ENCODE results near the gene MATN4.
A peak's percentile ranks its signal among the peaks of the same experiment; 100 is the strongest.

The MATN4 gene

DNA sequence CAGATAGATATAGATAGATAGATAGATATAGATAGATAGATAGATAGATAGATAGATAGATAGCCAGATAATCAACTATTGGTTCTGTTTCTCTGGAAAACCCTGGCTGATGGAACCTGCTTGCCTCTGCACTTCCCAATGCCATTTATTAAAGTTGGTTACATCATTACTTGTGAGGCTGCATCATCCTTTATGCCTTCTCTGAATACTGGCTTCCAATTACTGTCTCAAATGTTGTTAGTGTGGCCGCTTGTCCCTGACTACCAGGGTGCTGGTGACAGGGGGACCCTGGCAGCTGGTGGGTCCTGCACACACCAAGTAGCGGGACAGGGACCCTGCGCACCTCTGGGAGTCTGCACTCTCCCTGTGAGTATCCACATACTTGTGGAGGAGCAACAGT is 49.8 kb downstream of the MATN4 start:
- TF ChIP-seq EZH2phosphoT487 (IDR thresholded peaks at IDR 0.05; ENCODE audit: low read length): no peak
- Histone ChIP-seq H3K36me3 (replicated peaks; ENCODE audit: insufficient read depth, low read length) (no peaks in the 10 kb centered on the region), H3K9me3 (replicated peaks; ENCODE audit: insufficient read depth, low read length) (no peaks in the 10 kb centered on the region), H3K9me2 (replicated peaks; ENCODE audit: insufficient read depth, low read length) (no peaks in the 10 kb centered on the region), H3F3A (ENCODE audit: insufficient read depth, low read length) (peaks cover 15% of the 10 kb centered on the region), H3K27me3 (replicated peaks; ENCODE audit: insufficient read depth, low read length) (no peaks in the 10 kb centered on the region), H3K9ac (ENCODE audit: low read length) (no peak overlapping the region), H3K4me1 (ENCODE audit: low read length) (peaks cover 15% of the 10 kb centered on the region), H2AFZ (ENCODE audit: low read length) (no peak overlapping the region), H3K27ac (ENCODE audit: low read length) (no peak overlapping the region), H3K4me2 (ENCODE audit: low read depth, low read length) (no peak overlapping the region), H3K4me3 (ENCODE audit: low read length) (no peak overlapping the region), H3K79me2 (ENCODE audit: low read length) (no peaks in the 10 kb centered on the region), H4K20me1 (ENCODE audit: insufficient read depth, low read length) (no peaks in the 10 kb centered on the region)
- no peak for DNase-seq

DNA sequence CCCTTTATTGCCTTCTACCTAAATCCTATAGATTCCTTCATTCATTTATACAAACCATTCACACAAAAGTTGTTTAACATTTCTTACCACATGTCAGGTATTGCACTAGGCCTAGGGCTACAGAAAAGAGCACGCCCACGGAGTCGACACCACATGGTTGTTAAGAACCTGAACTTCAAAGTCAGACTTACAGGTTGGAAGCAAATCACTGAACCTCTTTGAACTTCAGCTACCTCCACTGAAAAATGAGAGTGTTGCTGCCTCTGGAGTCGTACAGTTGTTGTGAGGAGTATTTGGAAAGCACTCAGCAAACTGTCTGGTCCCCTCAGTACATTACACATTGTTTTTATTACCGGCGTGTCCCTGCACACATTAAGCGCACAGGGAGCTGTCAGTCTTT is 50.4 kb downstream of the MATN4 start:
- no peaks in the 10 kb centered on the region for H3K79me2 ChIP-seq (ENCODE audit: low read length)
- peaks cover 15% of the 10 kb centered on the region for H3K4me1 ChIP-seq (ENCODE audit: low read length)
- no peaks in the 10 kb centered on the region for H4K20me1 ChIP-seq (ENCODE audit: insufficient read depth, low read length)
- no peaks in the 10 kb centered on the region for H3K27me3 ChIP-seq (replicated peaks; ENCODE audit: insufficient read depth, low read length)
- peaks cover 15% of the 10 kb centered on the region for H3F3A ChIP-seq (ENCODE audit: insufficient read depth, low read length)
- no peak for DNase-seq
- no peak overlapping the region for H3K27ac ChIP-seq (ENCODE audit: low read length)
- H3K36me3 ChIP-seq (replicated peaks; ENCODE audit: insufficient read depth, low read length): no peaks in the 10 kb centered on the region
- no peaks in the 10 kb centered on the region for H3K9me3 ChIP-seq (replicated peaks; ENCODE audit: insufficient read depth, low read length)
- H2AFZ ChIP-seq (ENCODE audit: low read length): no peak overlapping the region
- no peak overlapping the region for H3K4me3 ChIP-seq (ENCODE audit: low read length)
- H3K9ac ChIP-seq (ENCODE audit: low read length): no peak overlapping the region
- TF ChIP-seq EZH2phosphoT487 (IDR thresholded peaks at IDR 0.05; ENCODE audit: low read length) (no peak), EZH2 (optimal IDR thresholded peaks at IDR 0.05; ENCODE audit: low read depth, low read length) (no peak), CTCF (IDR thresholded peaks at IDR 0.05; ENCODE audit: low read length) (no peak)
- H3K9me2 ChIP-seq (replicated peaks; ENCODE audit: insufficient read depth, low read length): no peaks in the 10 kb centered on the region
- no peak overlapping the region for H3K4me2 ChIP-seq (ENCODE audit: low read depth, low read length)

DNA sequence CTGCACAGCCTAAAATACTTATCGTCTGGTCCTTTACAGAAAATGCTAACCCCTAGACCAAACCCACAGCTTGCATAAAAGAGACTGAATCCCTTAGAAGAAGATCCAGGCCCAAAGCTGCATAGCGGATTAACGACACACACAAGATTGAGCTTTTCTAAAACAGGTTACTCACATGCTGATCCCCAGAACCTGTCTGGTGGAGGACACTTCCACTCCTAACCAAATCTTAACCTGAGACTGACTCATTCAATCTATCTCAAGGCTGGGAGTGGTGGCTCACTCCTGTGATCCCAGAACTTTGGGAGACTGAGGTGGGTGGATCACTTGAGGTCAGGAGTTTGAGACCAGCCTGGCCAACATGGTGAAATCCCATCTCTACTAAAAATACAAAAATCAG is 50.9 kb downstream of the MATN4 start:
- no peak for DNase-seq
- TF ChIP-seq EZH2phosphoT487 (IDR thresholded peaks at IDR 0.05; ENCODE audit: low read length) (no peak), CTCF (IDR thresholded peaks at IDR 0.05; ENCODE audit: low read length) (no peak), EZH2 (optimal IDR thresholded peaks at IDR 0.05; ENCODE audit: low read depth, low read length) (no peak)

GRCh38 chr20:45254383-45255262 is 53.5 kb downstream of the MATN4 start, which contains the start of gene SLPI:
TSS of gene SLPI (minus strand) at chr20:45254564. CDS start at chr20:45254543, 21 bp downstream.
- Histone ChIP-seq H3K36me3 (replicated peaks; ENCODE audit: insufficient read depth, low read length) (no peaks in the 10 kb centered on the region), H3K9me2 (replicated peaks; ENCODE audit: insufficient read depth, low read length) (no peaks in the 10 kb centered on the region), H3K9ac (ENCODE audit: low read length) (no peak within 1 kb of the TSS), H3K27ac (ENCODE audit: low read length) (0 out of 2 replicates have a peak within 1 kb of the TSS, but pooled peaks have one; percentile 4), H3K4me3 (ENCODE audit: low read length) (no peak within 1 kb of the TSS), H3K9me3 (replicated peaks; ENCODE audit: insufficient read depth, low read length) (no peaks in the 10 kb centered on the region), H2AFZ (ENCODE audit: low read length) (no peak within 1 kb of the TSS), H3K4me1 (ENCODE audit: low read length) (peaks cover 15% of the 10 kb centered on the region), H3F3A (ENCODE audit: insufficient read depth, low read length) (peaks cover 15% of the 10 kb centered on the region), H3K4me2 (ENCODE audit: low read depth, low read length) (peak within 1 kb of the TSS; percentile 35; the same call in 1 of the 2 replicates), H3K27me3 (replicated peaks; ENCODE audit: insufficient read depth, low read length) (no peaks in the 10 kb centered on the region), H3K79me2 (ENCODE audit: low read length) (no peaks in the 10 kb centered on the region), H4K20me1 (ENCODE audit: insufficient read depth, low read length) (no peaks in the 10 kb centered on the region)
- peak; percentile 60 for DNase-seq
- TF ChIP-seq EZH2phosphoT487 (IDR thresholded peaks at IDR 0.05; ENCODE audit: low read length): no peak
- no peak for TF ChIP-seq EZH2 (optimal IDR thresholded peaks at IDR 0.05; ENCODE audit: low read depth, low read length)
- no peak for TF ChIP-seq CTCF (IDR thresholded peaks at IDR 0.05; ENCODE audit: low read length)

More for the DNA sequence above, 50.9 kb downstream of the MATN4 start:
- Histone ChIP-seq H3K9me3 (replicated peaks; ENCODE audit: insufficient read depth, low read length) (no peaks in the 10 kb centered on the region), H3K4me3 (ENCODE audit: low read length) (no peak overlapping the region), H2AFZ (ENCODE audit: low read length) (no peak overlapping the region), H3K79me2 (ENCODE audit: low read length) (no peaks in the 10 kb centered on the region), H3K9me2 (replicated peaks; ENCODE audit: insufficient read depth, low read length) (no peaks in the 10 kb centered on the region), H3F3A (ENCODE audit: insufficient read depth, low read length) (peaks cover 15% of the 10 kb centered on the region), H3K27ac (ENCODE audit: low read length) (no peak overlapping the region), H3K9ac (ENCODE audit: low read length) (no peak overlapping the region), H4K20me1 (ENCODE audit: insufficient read depth, low read length) (no peaks in the 10 kb centered on the region), H3K27me3 (replicated peaks; ENCODE audit: insufficient read depth, low read length) (no peaks in the 10 kb centered on the region), H3K4me1 (ENCODE audit: low read length) (peaks cover 15% of the 10 kb centered on the region), H3K36me3 (replicated peaks; ENCODE audit: insufficient read depth, low read length) (no peaks in the 10 kb centered on the region), H3K4me2 (ENCODE audit: low read depth, low read length) (no peak overlapping the region)

Measured in MM.1S (cell line).